DND-41 (cell line): ENCODE results near the gene GLYR1.

Experiments
- ATAC-seq: fragments of 200-7000 bp; cut with Tn5 transposase; 3 replicates; pipeline ENCODE4 v1.9.1; 2021; ENCODE audit warnings: low read depth; ENCODE audit not compliant: insufficient read depth
- DNase-seq: peaks from one replicate; pipeline ENCODE4 v3.0.0-alpha.2; 2020
- H2AFZ ChIP-seq: 2 replicates; pipeline ENCODE4 v1.6.0; 2012; ENCODE audit warnings: low read depth, low read length
- H3K27ac ChIP-seq: 2 replicates; pipeline ENCODE4 v1.5.1; 2012; ENCODE audit warnings: low read length, inconsistent platforms
- H3K27me3 ChIP-seq: fragments of 200-600 bp; sonication (generic); 2 replicates; pipeline ENCODE4 v1.6.0; 2012; ENCODE audit warnings: low read length, mild to moderate bottlenecking, inconsistent platforms; ENCODE audit not compliant: insufficient read depth, poor library complexity
- H3K36me3 ChIP-seq: 2 replicates; pipeline ENCODE4 v1.5.1; 2012; ENCODE audit warnings: low read length, inconsistent platforms; ENCODE audit not compliant: insufficient read depth
- H3K4me1 ChIP-seq: 2 replicates; pipeline ENCODE4 v1.5.1; 2012; ENCODE audit warnings: mild to moderate bottlenecking, low read length; ENCODE audit not compliant: insufficient read depth
- H3K4me2 ChIP-seq: 2 replicates; pipeline ENCODE4 v1.6.0; 2012; ENCODE audit warnings: mild to moderate bottlenecking, moderate library complexity, low read length, inconsistent platforms; ENCODE audit not compliant: insufficient read depth
- H3K4me3 ChIP-seq, 2 experiments: fragments of 200-600 bp in 1 of 2; shearing (Covaris generic) in 1 of 2; 2 replicates each; pipeline ENCODE4 v1.5.1; 2012 to 2016; ENCODE audit warnings: inconsistent platforms in 2 of 2, low read length in 2 of 2, mild to moderate bottlenecking in 2 of 2, low read depth in 1 of 2, moderate library complexity in 1 of 2
- H3K79me2 ChIP-seq: 2 replicates; pipeline ENCODE4 v1.6.0; 2012; ENCODE audit warnings: low read length, inconsistent platforms; ENCODE audit not compliant: insufficient read depth
- H3K9ac ChIP-seq: 2 replicates; pipeline ENCODE4 v1.6.0; 2012; ENCODE audit warnings: low read depth, mild to moderate bottlenecking, inconsistent platforms, low read length, moderate library complexity
- H3K9me3 ChIP-seq: 2 replicates; pipeline ENCODE4 v1.5.1; 2012; ENCODE audit warnings: low read length, moderate library complexity, mild to moderate bottlenecking, inconsistent platforms; ENCODE audit not compliant: insufficient read depth, severe bottlenecking
- H4K20me1 ChIP-seq: 2 replicates; pipeline ENCODE4 v1.6.0; 2012; ENCODE audit warnings: low read length; ENCODE audit not compliant: insufficient read depth
- CTCF ChIP-seq: IDR thresholded peaks from 2 replicates; pipeline ENCODE4 v1.5.1; 2012; ENCODE audit warnings: borderline replicate concordance, low read length, moderate library complexity, mild to moderate bottlenecking; ENCODE audit not compliant: poor library complexity, severe bottlenecking; ENCODE audit errors: extremely low read depth
- EZH2 ChIP-seq: IDR thresholded peaks from 3 replicates; pipeline ENCODE4 v1.6.1; 2012; ENCODE audit warnings: borderline replicate concordance, low read depth, mild to moderate bottlenecking, moderate library complexity, low read length, inconsistent platforms; ENCODE audit not compliant: severe bottlenecking

Gene GLYR1

GRCh38 chr16:4788489-4788889 is 58.6 kb downstream of the GLYR1 start:
- H3K4me2 ChIP-seq, result no peak overlapping the region
- no peak overlapping the region for H3K9ac ChIP-seq
- H3K36me3 ChIP-seq, result no peaks in the 10 kb centered on the region
- H2AFZ ChIP-seq, result no peak overlapping the region
- no peaks in the 10 kb centered on the region for H3K9me3 ChIP-seq
- H3K79me2 ChIP-seq, result no peaks in the 10 kb centered on the region
- H4K20me1 ChIP-seq, result no peaks in the 10 kb centered on the region
- no peak overlapping the region for H3K27ac ChIP-seq
- H3K4me1 ChIP-seq, result no peaks in the 10 kb centered on the region
- no peak overlapping the region for H3K4me3 ChIP-seq
- TF ChIP-seq CTCF (no peak), EZH2 (no peak)
- no peak for ATAC-seq
- no peak for DNase-seq
- no peaks in the 10 kb centered on the region for H3K27me3 ChIP-seq

- no peak for TF ChIP-seq EZH2
- TF ChIP-seq CTCF, result peak; percentile 15
- no peak within 1 kb of the TSS for H3K4me2 ChIP-seq
- no peak within 1 kb of the TSS for H3K9ac ChIP-seq
- H3K4me1 ChIP-seq, result no peaks in the 10 kb centered on the region
- no peaks in the 10 kb centered on the region for H3K27me3 ChIP-seq
- DNase-seq (no peak), ATAC-seq (peak; percentile 37; the same call in 1 of the 3 replicates)
- no peaks in the 10 kb centered on the region for H3K79me2 ChIP-seq
- H2AFZ ChIP-seq, result no peak within 1 kb of the TSS
- no peaks in the 10 kb centered on the region for H3K36me3 ChIP-seq
- H3K9me3 ChIP-seq, result no peaks in the 10 kb centered on the region
- no peak within 1 kb of the TSS for H3K27ac ChIP-seq
- H4K20me1 ChIP-seq, result no peaks in the 10 kb centered on the region
- no peak within 1 kb of the TSS for H3K4me3 ChIP-seq
Observed at GRCh38 chr16:4787627-4788482, 59.2 kb downstream of the GLYR1 start, which contains the start of gene SEPTIN12. Gene SEPTIN12 (minus strand): TSS chr16:4788345. CDS start chr16:4787645, 700 bp downstream.

GRCh38 chr16:4787068-4787467 is 60.0 kb downstream of the GLYR1 start:
- Histone ChIP-seq H3K4me3 (no peak overlapping the region), H3K27ac (no peak overlapping the region), H3K79me2 (no peaks in the 10 kb centered on the region), H3K4me1 (no peaks in the 10 kb centered on the region), H3K36me3 (no peaks in the 10 kb centered on the region), H3K4me2 (no peak overlapping the region), H2AFZ (no peak overlapping the region), H4K20me1 (no peaks in the 10 kb centered on the region), H3K9ac (no peak overlapping the region), H3K27me3 (no peaks in the 10 kb centered on the region), H3K9me3 (no peaks in the 10 kb centered on the region)
- DNase-seq (no peak), ATAC-seq (no peak)
- TF ChIP-seq CTCF, result no peak
- no peak for TF ChIP-seq EZH2
